ENCODE results near the gene PRRT3. TPM values are rescaled to one million over a fixed set of nuclear protein-coding genes. Genes with fewer than 3 reads are reported as not detected.

The PRRT3 gene
- total and polyA plus RNA-seq, 2 of the 8 experiments (the other 6 are each of a cell fraction or from before 2014, with no cell fraction given): 9.0 to 9.2 TPM

DNA sequence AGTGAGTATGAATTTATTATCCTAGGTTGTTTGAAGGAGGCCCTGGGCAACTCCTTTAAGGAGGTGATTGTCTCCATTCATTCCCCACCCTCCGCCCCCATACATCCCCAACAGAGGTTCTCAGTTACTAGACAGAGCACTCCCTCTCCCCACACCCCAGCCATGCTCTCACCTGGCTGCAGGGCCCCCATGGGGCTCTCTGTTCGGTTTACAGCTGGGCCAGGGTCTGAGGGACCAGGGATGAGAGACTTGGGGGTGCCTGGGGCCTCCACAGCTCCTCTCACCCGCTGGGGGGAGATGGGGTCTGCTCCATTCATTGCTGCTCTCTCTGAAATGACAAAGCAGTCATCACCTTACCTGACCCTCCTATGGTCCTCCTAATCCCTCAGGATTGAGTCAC, 3.6 kb downstream of the PRRT3 start (continued):
- TF ChIP-seq, protein P1, sequence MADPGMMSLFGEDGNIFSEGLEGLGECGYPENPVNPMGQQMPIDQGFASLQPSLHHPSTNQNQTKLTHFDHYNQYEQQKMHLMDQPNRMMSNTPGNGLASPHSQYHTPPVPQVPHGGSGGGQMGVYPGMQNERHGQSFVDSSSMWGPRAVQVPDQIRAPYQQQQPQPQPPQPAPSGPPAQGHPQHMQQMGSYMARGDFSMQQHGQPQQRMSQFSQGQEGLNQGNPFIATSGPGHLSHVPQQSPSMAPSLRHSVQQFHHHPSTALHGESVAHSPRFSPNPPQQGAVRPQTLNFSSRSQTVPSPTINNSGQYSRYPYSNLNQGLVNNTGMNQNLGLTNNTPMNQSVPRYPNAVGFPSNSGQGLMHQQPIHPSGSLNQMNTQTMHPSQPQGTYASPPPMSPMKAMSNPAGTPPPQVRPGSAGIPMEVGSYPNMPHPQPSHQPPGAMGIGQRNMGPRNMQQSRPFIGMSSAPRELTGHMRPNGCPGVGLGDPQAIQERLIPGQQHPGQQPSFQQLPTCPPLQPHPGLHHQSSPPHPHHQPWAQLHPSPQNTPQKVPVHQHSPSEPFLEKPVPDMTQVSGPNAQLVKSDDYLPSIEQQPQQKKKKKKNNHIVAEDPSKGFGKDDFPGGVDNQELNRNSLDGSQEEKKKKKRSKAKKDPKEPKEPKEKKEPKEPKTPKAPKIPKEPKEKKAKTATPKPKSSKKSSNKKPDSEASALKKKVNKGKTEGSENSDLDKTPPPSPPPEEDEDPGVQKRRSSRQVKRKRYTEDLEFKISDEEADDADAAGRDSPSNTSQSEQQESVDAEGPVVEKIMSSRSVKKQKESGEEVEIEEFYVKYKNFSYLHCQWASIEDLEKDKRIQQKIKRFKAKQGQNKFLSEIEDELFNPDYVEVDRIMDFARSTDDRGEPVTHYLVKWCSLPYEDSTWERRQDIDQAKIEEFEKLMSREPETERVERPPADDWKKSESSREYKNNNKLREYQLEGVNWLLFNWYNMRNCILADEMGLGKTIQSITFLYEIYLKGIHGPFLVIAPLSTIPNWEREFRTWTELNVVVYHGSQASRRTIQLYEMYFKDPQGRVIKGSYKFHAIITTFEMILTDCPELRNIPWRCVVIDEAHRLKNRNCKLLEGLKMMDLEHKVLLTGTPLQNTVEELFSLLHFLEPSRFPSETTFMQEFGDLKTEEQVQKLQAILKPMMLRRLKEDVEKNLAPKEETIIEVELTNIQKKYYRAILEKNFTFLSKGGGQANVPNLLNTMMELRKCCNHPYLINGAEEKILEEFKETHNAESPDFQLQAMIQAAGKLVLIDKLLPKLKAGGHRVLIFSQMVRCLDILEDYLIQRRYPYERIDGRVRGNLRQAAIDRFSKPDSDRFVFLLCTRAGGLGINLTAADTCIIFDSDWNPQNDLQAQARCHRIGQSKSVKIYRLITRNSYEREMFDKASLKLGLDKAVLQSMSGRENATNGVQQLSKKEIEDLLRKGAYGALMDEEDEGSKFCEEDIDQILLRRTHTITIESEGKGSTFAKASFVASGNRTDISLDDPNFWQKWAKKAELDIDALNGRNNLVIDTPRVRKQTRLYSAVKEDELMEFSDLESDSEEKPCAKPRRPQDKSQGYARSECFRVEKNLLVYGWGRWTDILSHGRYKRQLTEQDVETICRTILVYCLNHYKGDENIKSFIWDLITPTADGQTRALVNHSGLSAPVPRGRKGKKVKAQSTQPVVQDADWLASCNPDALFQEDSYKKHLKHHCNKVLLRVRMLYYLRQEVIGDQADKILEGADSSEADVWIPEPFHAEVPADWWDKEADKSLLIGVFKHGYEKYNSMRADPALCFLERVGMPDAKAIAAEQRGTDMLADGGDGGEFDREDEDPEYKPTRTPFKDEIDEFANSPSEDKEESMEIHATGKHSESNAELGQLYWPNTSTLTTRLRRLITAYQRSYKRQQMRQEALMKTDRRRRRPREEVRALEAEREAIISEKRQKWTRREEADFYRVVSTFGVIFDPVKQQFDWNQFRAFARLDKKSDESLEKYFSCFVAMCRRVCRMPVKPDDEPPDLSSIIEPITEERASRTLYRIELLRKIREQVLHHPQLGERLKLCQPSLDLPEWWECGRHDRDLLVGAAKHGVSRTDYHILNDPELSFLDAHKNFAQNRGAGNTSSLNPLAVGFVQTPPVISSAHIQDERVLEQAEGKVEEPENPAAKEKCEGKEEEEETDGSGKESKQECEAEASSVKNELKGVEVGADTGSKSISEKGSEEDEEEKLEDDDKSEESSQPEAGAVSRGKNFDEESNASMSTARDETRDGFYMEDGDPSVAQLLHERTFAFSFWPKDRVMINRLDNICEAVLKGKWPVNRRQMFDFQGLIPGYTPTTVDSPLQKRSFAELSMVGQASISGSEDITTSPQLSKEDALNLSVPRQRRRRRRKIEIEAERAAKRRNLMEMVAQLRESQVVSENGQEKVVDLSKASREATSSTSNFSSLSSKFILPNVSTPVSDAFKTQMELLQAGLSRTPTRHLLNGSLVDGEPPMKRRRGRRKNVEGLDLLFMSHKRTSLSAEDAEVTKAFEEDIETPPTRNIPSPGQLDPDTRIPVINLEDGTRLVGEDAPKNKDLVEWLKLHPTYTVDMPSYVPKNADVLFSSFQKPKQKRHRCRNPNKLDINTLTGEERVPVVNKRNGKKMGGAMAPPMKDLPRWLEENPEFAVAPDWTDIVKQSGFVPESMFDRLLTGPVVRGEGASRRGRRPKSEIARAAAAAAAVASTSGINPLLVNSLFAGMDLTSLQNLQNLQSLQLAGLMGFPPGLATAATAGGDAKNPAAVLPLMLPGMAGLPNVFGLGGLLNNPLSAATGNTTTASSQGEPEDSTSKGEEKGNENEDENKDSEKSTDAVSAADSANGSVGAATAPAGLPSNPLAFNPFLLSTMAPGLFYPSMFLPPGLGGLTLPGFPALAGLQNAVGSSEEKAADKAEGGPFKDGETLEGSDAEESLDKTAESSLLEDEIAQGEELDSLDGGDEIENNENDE (IDR thresholded peaks at IDR 0.05; ENCODE audit: insufficient replicate concordance, low read length): no peak
- TF ChIP-seq ATF2 (IDR thresholded peaks at IDR 0.05; ENCODE audit: low read length): no peak
- TF ChIP-seq CBX5 (IDR thresholded peaks at IDR 0.05; ENCODE audit: low read depth, low read length): no peak
- TF ChIP-seq TAF1 (IDR thresholded peaks at IDR 0.05; ENCODE audit: low read depth, low read length): no peak
- TF ChIP-seq EZH2 (IDR thresholded peaks at IDR 0.05; ENCODE audit: low read depth, low read length, severe bottlenecking): no peak

All from H1 (cell line).